RWPE1 (cell line): ENCODE measurements around the gene IGF1R.
A peak's percentile ranks its signal among the peaks of the same experiment; 100 is the strongest.

Source experiments
- CTCF ChIA-PET: fragments of 350-600 bp; sonication (Branson Sonifier 250); formaldehyde crosslinking; extraction: SDS; loops from one replicate; lab custom pipeline; 2021; lab: Yijun Ruan, JAX
- POLR2A ChIA-PET: fragments of 400-600 bp; formaldehyde crosslinking; extraction: SDS; loops from one replicate; lab custom pipeline; 2020; ENCODE audit warnings: antibody characterized with exemption; ENCODE audit not compliant: low non-redundant PET; lab: Yijun Ruan, JAX
- DNase-seq: peaks from one replicate; pipeline ENCODE4 v3.0.0; 2012; ENCODE audit warnings: low spot score
- H3K27ac ChIP-seq: fragments of 450-650 bp; 2 replicates; pipeline ENCODE4 v1.5.1; 2017
- CTCF ChIP-seq: fragments of 450-650 bp; conservative IDR thresholded peaks from 2 replicates; pipeline ENCODE4 v1.5.1; 2017; ENCODE audit warnings: low read depth, mild to moderate bottlenecking

IGF1R gene

GRCh38 chr15:98923579-98923978 is 275.2 kb downstream of the IGF1R start:
- ChIA-PET POLR2A (no interaction called here), CTCF (no interaction called here)
- DNase-seq: no peak
- TF ChIP-seq CTCF: no peak
- H3K27ac ChIP-seq: peak overlapping the region; percentile 3; the same call in 1 of the 2 replicates

- POLR2A ChIA-PET: no interaction called here
Observed at GRCh38 chr15:98924401-98925049, 276.2 kb downstream of the IGF1R start.

GRCh38 chr15:98926236-98926635 is 277.9 kb downstream of the IGF1R start:
- no peak for DNase-seq
- ChIA-PET CTCF (interaction anchor here (0.7 kb wide), 1 partner anchor 150 kb away, joined by 4 read pairs; no protein-coding TSS in a partner anchor), POLR2A (no interaction called here)
- no peak overlapping the region for H3K27ac ChIP-seq
- no peak for TF ChIP-seq CTCF

More at GRCh38 chr15:98924401-98925049, 276.2 kb downstream of the IGF1R start:
- DNase-seq: no peak
- no peak for TF ChIP-seq CTCF
- CTCF ChIA-PET: no interaction called here
- peak overlapping the region; percentile 12; the same call in 1 of the 2 replicates for H3K27ac ChIP-seq

GRCh38 chr15:98927022-98927421 is 278.7 kb downstream of the IGF1R start:
- H3K27ac ChIP-seq: no peak overlapping the region
- no peak for TF ChIP-seq CTCF
- DNase-seq: no peak
- CTCF ChIA-PET: no interaction called here
- POLR2A ChIA-PET: no interaction called here

- no peak for TF ChIP-seq CTCF
- POLR2A ChIA-PET: no interaction called here
- H3K27ac ChIP-seq: no peak overlapping the region
- DNase-seq: no peak
- CTCF ChIA-PET: no interaction called here
Observed at GRCh38 chr15:98927996-98928395, 279.7 kb downstream of the IGF1R start.

GRCh38 chr15:98930576-98930975 is 282.2 kb downstream of the IGF1R start:
- ChIA-PET POLR2A (no interaction called here), CTCF (no interaction called here)
- DNase-seq: no peak
- no peak overlapping the region for H3K27ac ChIP-seq
- no peak for TF ChIP-seq CTCF
